Measurements from ENCODE around the gene NRN1L.

- TF ChIP-seq CTCF (conservative IDR thresholded peaks at IDR 0.05; ENCODE audit: low read depth, low read length) (no peak), EZH2 (IDR thresholded peaks at IDR 0.05; ENCODE audit: low read length, unreplicated experiment) (no peak), EZH2phosphoT487 (IDR thresholded peaks at IDR 0.05; ENCODE audit: borderline replicate concordance, low read length) (no peak)
These were observed 21.8 kb upstream of the NRN1L start for GRCh38 chr16:67862623-67863583.
